ENCODE measurements around the gene NDUFAF2.

GRCh38 chr5:61001647-61002046 lies 56.6 kb downstream of the NDUFAF2 start:
- TF ChIP-seq, protein P1, sequence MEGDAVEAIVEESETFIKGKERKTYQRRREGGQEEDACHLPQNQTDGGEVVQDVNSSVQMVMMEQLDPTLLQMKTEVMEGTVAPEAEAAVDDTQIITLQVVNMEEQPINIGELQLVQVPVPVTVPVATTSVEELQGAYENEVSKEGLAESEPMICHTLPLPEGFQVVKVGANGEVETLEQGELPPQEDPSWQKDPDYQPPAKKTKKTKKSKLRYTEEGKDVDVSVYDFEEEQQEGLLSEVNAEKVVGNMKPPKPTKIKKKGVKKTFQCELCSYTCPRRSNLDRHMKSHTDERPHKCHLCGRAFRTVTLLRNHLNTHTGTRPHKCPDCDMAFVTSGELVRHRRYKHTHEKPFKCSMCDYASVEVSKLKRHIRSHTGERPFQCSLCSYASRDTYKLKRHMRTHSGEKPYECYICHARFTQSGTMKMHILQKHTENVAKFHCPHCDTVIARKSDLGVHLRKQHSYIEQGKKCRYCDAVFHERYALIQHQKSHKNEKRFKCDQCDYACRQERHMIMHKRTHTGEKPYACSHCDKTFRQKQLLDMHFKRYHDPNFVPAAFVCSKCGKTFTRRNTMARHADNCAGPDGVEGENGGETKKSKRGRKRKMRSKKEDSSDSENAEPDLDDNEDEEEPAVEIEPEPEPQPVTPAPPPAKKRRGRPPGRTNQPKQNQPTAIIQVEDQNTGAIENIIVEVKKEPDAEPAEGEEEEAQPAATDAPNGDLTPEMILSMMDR (IDR thresholded peaks at IDR 0.05) = no peak
- no peak for TF ChIP-seq POLR2A (IDR thresholded peaks at IDR 0.05)
